K562 (cell line): ENCODE data around the gene OR10H2. TPM values are rescaled to one million over a fixed set of nuclear protein-coding genes. Genes with fewer than 3 reads are reported as not detected.
A peak's percentile ranks its signal among the peaks of the same experiment; 100 is the strongest.

Source experiments
- FOXJ2 ChIP-seq: fragments of 200-800 bp; sonication (Bioruptor generic); IDR thresholded peaks from 2 replicates; pipeline ENCODE4 v1.6.1; 2016; ENCODE audit warnings: missing genetic modification characterization, missing compliant biosample characterization
- KLF10 ChIP-seq: fragments of 250-450 bp; sonication (Bioruptor Pico); IDR thresholded peaks from 2 replicates; pipeline ENCODE4 v1.6.1; 2021; ENCODE audit warnings: matching md5 sums
- LEF1 ChIP-seq: fragments of 450-650 bp; IDR thresholded peaks from 2 replicates; pipeline ENCODE4 v1.6.1; 2016; ENCODE audit warnings: mild to moderate bottlenecking
- NCOA4 ChIP-seq: fragments of 450-650 bp; IDR thresholded peaks from 2 replicates; pipeline ENCODE4 v1.6.1; 2018; ENCODE audit warnings: mild to moderate bottlenecking; ENCODE audit not compliant: partially characterized antibody
- SNIP1 ChIP-seq: fragments of 450-650 bp; IDR thresholded peaks from 2 replicates; pipeline ENCODE4 v1.7.1; 2017; ENCODE audit warnings: low read depth, mild to moderate bottlenecking
- TEAD2 ChIP-seq: fragments of 450-650 bp; IDR thresholded peaks from 2 replicates; pipeline ENCODE4 v1.6.1; 2016; ENCODE audit warnings: missing genetic modification characterization, control low read depth, missing compliant biosample characterization
- ZNF830 ChIP-seq: fragments of 250-450 bp; sonication (Bioruptor Pico); IDR thresholded peaks from 2 replicates; pipeline ENCODE4 v1.5.0; 2021; ENCODE audit warnings: mild to moderate bottlenecking
- ZSCAN29 ChIP-seq: fragments of 450-650 bp; IDR thresholded peaks from 2 replicates; pipeline ENCODE4 v1.6.1; 2017
- polyA plus RNA-seq, 8 experiments: library from polyadenylated mRNA; depleted of rRNA in 4 of 8; stranded (reverse) in 5 of 8; unstranded in 3 of 8; fragments of >200 nt; fragmentation: Nextera tagmentation in 2 of 8; fragmentation: Illumina TruSeq in 1 of 8; extraction: Ambion mirVana in 2 of 8; extraction: Trizol in 1 of 8; gene quantifications; 2 replicates each; pipeline versions ENCODE4 v1.2.1 to v1.2.3, GENCODE V29; 2011 to 2014; ENCODE audit warnings: inconsistent platforms in 1 of 8, missing spikeins in 1 of 8
- total RNA-seq, 7 experiments: library from RNA; depleted of rRNA in 6 of 7; stranded (reverse); fragments of >200 nt in 6 of 7; fragmentation: Illumina TruSeq in 2 of 7; extraction: Trizol in 2 of 7; gene quantifications; 2 replicates each; pipeline versions ENCODE4 v1.2.1 to v1.2.3, GENCODE V29; 2011 to 2021; ENCODE audit warnings: low replicate concordance in 1 of 7
- TF ChIP-seq, protein P1 (sequence below), 2 experiments: fragments of 450-650 bp; formaldehyde crosslinking in 1 of 2; IDR thresholded peaks; 2 replicates each; pipeline versions ENCODE4 v1.4.0 to v1.6.1; 2014 to 2020; ENCODE audit warnings: mild to moderate bottlenecking in 2 of 2, borderline replicate concordance in 1 of 2, low read depth in 1 of 2

OR10H2 gene
- total and polyA plus RNA-seq, 9 of the 15 experiments (the other 6 are each of a cell fraction or from before 2014, with no cell fraction given): not detected

DNA sequence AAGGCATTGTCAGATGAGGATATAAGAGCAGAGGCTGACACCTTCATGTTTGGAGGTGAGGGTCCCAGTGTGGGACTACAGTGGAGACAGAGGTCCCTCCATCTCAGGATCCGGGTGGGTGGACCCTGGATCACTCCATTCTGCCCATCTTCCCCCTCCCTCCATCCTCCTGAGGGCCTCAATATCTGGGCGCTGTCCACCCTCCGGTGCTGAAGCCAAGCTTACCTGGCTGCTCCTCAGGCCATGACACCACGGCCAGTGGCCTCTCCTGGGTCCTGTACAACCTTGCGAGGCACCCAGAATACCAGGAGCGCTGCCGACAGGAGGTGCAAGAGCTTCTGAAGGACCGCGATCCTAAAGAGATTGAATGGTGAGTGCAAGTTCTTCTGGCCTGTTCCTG is 43.0 kb upstream of the OR10H2 start (continued):
- TF ChIP-seq, protein P1, sequence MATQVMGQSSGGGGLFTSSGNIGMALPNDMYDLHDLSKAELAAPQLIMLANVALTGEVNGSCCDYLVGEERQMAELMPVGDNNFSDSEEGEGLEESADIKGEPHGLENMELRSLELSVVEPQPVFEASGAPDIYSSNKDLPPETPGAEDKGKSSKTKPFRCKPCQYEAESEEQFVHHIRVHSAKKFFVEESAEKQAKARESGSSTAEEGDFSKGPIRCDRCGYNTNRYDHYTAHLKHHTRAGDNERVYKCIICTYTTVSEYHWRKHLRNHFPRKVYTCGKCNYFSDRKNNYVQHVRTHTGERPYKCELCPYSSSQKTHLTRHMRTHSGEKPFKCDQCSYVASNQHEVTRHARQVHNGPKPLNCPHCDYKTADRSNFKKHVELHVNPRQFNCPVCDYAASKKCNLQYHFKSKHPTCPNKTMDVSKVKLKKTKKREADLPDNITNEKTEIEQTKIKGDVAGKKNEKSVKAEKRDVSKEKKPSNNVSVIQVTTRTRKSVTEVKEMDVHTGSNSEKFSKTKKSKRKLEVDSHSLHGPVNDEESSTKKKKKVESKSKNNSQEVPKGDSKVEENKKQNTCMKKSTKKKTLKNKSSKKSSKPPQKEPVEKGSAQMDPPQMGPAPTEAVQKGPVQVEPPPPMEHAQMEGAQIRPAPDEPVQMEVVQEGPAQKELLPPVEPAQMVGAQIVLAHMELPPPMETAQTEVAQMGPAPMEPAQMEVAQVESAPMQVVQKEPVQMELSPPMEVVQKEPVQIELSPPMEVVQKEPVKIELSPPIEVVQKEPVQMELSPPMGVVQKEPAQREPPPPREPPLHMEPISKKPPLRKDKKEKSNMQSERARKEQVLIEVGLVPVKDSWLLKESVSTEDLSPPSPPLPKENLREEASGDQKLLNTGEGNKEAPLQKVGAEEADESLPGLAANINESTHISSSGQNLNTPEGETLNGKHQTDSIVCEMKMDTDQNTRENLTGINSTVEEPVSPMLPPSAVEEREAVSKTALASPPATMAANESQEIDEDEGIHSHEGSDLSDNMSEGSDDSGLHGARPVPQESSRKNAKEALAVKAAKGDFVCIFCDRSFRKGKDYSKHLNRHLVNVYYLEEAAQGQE (IDR thresholded peaks at IDR 0.05; ENCODE audit: borderline replicate concordance): peak; percentile 98
- TF ChIP-seq, protein P1 (CRISPR knock-in tag; IDR thresholded peaks at IDR 0.05; ENCODE audit: low read depth): peak; percentile 91
- TF ChIP-seq TEAD2 (tag): no peak
- no peak for TF ChIP-seq NCOA4
- TF ChIP-seq SNIP1: no peak
- TF ChIP-seq FOXJ2 (tag): no peak
- TF ChIP-seq ZNF830: no peak
- TF ChIP-seq LEF1: no peak
- TF ChIP-seq KLF10 (CRISPR knock-in tag): no peak
- no peak for TF ChIP-seq ZSCAN29
